Endothelial cell (in vitro differentiated cells): Measurements from ENCODE around the gene UNC5CL. TPM values are rescaled to one million over a fixed set of nuclear protein-coding genes. Genes with fewer than 3 reads are reported as not detected.
"Not testable (repeated sequence)": the region's sequence is repeated elsewhere in the genome, so short reads cannot be mapped to it uniquely, and the experiment has no call there.

Experiments used
- DNase-seq: peaks from one replicate; pipeline ENCODE4 v3.0.0; 2021; ENCODE audit warnings: low spot score
- H3K27ac Mint-ChIP-seq: one replicate; pipeline ENCODE4 v1.8.0; 2021; ENCODE audit warnings: mixed read lengths, inconsistent platforms; ENCODE audit not compliant: unreplicated experiment
- H3K27me3 Mint-ChIP-seq: one replicate; pipeline ENCODE4 v1.8.0; 2021; ENCODE audit warnings: mild to moderate bottlenecking, moderate library complexity, mixed read lengths, inconsistent platforms; ENCODE audit not compliant: unreplicated experiment
- H3K36me3 Mint-ChIP-seq: one replicate; pipeline ENCODE4 v1.8.0; 2021; ENCODE audit warnings: mild to moderate bottlenecking, low read depth, mixed read lengths, inconsistent platforms; ENCODE audit not compliant: unreplicated experiment
- H3K4me1 Mint-ChIP-seq: one replicate; pipeline ENCODE4 v1.8.0; 2021; ENCODE audit warnings: mild to moderate bottlenecking, mixed read lengths, inconsistent platforms; ENCODE audit not compliant: unreplicated experiment
- H3K4me3 Mint-ChIP-seq: one replicate; pipeline ENCODE4 v1.8.0; 2021; ENCODE audit warnings: mild to moderate bottlenecking, mixed read lengths, inconsistent platforms; ENCODE audit not compliant: unreplicated experiment
- H3K9me3 Mint-ChIP-seq: one replicate; pipeline ENCODE4 v1.8.0; 2021; ENCODE audit warnings: mixed read lengths, inconsistent platforms; ENCODE audit not compliant: unreplicated experiment
- total RNA-seq: library from RNA; stranded (reverse); fragmentation: NEBNext Ultra II Directional; extraction: Animal tissue kit (Norgen Biotek cat#: 25700); gene quantifications from one replicate; pipeline ENCODE4 v1.2.1, GENCODE V29; 2021; ENCODE audit not compliant: unreplicated experiment
- TF ChIP-seq, protein P1 (sequence below): fragments of 200-600 bp; sonication (generic); IDR thresholded peaks from one replicate; pipeline ENCODE4 v1.5.0; 2021; ENCODE audit warnings: antibody characterized with exemption; ENCODE audit not compliant: unreplicated experiment

Gene UNC5CL
- total RNA-seq, 1 donor from 2014 or later: 0.59 TPM

DNA sequence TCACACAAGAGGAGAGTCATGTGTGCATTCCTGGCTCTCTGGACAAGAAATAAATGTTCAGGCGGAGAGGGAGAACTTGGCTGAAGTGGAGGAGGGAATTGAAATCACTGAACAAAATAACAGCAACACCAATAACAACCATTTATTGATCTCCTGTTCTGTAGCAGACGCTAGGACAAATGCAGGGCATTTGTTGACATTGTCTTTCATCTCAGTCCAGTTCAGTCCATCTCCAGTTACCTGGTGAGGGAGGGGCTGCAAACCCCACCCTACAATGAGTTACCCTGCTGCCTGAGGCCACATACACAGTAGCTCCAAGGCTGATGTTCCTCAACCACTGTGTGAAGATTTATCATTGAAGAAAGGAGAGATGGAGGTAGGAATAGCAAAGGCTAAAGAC, 27.3 kb downstream of the UNC5CL start:
- Mint-ChIP-seq H3K9me3 (no peaks in the 10 kb centered on the region), H3K4me3 (no peak overlapping the region)
- TF ChIP-seq, protein P1, sequence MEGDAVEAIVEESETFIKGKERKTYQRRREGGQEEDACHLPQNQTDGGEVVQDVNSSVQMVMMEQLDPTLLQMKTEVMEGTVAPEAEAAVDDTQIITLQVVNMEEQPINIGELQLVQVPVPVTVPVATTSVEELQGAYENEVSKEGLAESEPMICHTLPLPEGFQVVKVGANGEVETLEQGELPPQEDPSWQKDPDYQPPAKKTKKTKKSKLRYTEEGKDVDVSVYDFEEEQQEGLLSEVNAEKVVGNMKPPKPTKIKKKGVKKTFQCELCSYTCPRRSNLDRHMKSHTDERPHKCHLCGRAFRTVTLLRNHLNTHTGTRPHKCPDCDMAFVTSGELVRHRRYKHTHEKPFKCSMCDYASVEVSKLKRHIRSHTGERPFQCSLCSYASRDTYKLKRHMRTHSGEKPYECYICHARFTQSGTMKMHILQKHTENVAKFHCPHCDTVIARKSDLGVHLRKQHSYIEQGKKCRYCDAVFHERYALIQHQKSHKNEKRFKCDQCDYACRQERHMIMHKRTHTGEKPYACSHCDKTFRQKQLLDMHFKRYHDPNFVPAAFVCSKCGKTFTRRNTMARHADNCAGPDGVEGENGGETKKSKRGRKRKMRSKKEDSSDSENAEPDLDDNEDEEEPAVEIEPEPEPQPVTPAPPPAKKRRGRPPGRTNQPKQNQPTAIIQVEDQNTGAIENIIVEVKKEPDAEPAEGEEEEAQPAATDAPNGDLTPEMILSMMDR: no peak

DNA sequence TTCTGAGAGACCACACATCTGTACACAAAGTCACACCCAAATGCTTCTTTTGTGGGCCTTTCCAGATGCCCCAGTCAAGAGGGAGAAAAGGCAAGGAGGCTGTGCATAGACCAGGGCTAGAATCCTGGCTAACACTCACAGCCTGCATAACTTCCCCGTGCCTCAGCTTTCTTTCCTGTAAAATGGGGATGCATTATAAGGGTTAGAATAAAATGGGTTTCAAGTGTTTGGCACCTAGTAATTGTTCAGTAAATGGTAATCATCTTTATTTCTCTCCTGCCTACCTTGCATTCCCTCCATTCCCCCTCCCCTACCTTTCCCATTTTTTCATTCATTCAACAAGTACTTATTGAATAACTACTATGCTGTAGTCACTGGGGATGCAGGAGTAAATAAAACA, 29.4 kb downstream of the UNC5CL start:
- Mint-ChIP-seq H3K27ac (no peak overlapping the region), H3K4me1 (no peaks in the 10 kb centered on the region), H3K27me3 (peaks cover 2% of the 10 kb centered on the region), H3K9me3 (no peaks in the 10 kb centered on the region), H3K4me3 (no peak overlapping the region), H3K36me3 (no peaks in the 10 kb centered on the region)
- DNase-seq: no peak
- TF ChIP-seq, protein P1: no peak

More for the DNA sequence above, 27.3 kb downstream of the UNC5CL start:
- H3K4me1 Mint-ChIP-seq: no peaks in the 10 kb centered on the region
- H3K27ac Mint-ChIP-seq: no peak overlapping the region
- H3K36me3 Mint-ChIP-seq: no peaks in the 10 kb centered on the region
- DNase-seq: no peak
- peaks cover 4% of the 10 kb centered on the region for H3K27me3 Mint-ChIP-seq

DNA sequence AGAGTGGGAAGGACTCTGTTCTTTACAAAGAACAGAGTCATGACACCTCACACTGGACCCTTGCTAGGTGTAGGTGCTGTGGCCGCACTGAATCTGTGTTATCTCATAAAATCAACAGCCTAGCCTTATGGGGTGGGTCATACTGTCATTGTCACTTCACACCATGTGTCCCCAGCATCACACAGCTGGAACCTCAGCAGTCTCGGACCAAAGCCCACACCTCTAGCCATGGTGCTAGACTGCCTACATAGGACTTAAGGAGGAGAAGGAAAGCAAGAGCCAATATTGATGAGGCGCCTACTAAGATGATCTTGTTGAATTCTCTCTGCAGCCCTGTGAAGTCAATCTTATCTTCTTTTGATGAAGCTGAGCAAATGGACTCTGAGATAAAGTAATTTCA, 31.0 kb downstream of the UNC5CL start:
- H3K9me3 Mint-ChIP-seq: no peaks in the 10 kb centered on the region
- DNase-seq: no peak
- H3K27me3 Mint-ChIP-seq: peaks cover 2% of the 10 kb centered on the region
- TF ChIP-seq, protein P1: no peak
- H3K4me1 Mint-ChIP-seq: no peaks in the 10 kb centered on the region
- H3K27ac Mint-ChIP-seq: no peak overlapping the region
- H3K4me3 Mint-ChIP-seq: no peak overlapping the region
- H3K36me3 Mint-ChIP-seq: no peaks in the 10 kb centered on the region

DNA sequence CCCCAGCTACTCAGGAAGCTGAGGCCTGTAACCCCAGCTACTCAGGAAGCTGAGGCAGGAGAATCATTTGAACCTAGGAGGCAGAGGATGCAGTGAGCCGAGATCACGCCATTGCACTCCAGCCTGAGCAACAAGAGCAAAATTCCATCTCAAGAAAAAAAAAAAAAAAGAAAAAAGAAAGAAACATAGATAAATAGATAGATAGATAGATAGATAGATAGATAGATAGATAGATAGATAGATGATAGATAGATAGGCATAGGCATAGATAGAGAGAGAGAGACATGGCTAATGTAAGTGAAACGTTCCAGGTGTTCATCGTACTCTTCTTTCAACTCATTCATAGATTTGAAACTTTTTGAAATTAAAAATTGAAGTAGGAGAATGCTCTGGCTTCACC, 32.0 kb downstream of the UNC5CL start:
- not testable (repeated sequence) for H3K27ac Mint-ChIP-seq, H3K4me3 Mint-ChIP-seq, H3K27me3 Mint-ChIP-seq, DNase-seq, H3K9me3 Mint-ChIP-seq, H3K36me3 Mint-ChIP-seq, H3K4me1 Mint-ChIP-seq

DNA sequence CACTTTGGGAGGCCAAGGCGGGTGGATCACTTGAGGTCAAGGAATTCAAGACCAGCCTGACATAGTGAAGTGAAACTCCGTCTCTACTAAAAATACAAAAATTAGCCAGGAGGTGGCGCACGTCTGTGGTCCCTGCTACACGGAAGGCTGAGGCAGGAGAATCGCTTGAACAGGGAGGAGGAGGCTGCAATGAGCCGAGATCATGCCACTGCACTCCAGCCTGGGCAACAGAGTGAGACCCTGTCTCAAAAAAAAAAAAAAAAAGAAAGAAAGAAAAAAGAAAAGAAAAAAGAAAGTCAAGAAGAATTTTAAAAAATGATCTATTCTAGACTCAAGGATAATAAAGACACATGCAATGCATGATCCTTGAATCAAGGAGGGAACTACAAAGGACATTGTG, 32.8 kb downstream of the UNC5CL start:
- TF ChIP-seq, protein P1: peak; percentile 81
- H3K9me3 Mint-ChIP-seq, H3K27ac Mint-ChIP-seq, H3K27me3 Mint-ChIP-seq, H3K4me3 Mint-ChIP-seq, H3K4me1 Mint-ChIP-seq, H3K36me3 Mint-ChIP-seq: not testable (repeated sequence)
- DNase-seq: peak; percentile 76

DNA sequence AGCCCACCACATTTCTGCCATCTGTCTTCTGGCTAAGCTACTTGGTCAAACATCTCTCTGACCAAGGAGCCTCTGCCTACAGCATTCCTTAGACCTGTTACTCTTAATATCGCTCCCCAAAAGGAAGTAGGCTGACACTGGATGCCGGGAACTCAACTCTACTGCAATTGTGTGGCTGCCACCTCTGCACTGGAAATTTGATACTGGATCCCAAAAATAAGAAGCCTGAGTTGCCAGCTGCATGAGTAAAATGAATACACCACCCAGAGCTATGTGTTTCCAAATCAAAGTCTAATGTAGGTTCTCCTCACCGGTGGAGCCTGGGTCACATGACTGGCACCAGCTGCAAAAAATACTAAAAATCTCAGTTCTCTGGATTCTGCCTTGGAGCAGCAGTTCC, 36.9 kb downstream of the UNC5CL start:
- no peak for DNase-seq
- H3K36me3 Mint-ChIP-seq: no peaks in the 10 kb centered on the region
- H3K4me1 Mint-ChIP-seq: peaks cover 24% of the 10 kb centered on the region
- H3K4me3 Mint-ChIP-seq: no peak overlapping the region
- H3K27ac Mint-ChIP-seq: no peak overlapping the region
- no peaks in the 10 kb centered on the region for H3K27me3 Mint-ChIP-seq
- TF ChIP-seq, protein P1: no peak
- no peaks in the 10 kb centered on the region for H3K9me3 Mint-ChIP-seq
